Retinal pigment epithelial cell (primary cell): ENCODE data around the gene TCERG1L.

Experiments used
- DNase-seq: peaks from one replicate; pipeline ENCODE4 v3.0.0-alpha.2; 2010; ENCODE audit warnings: low read depth
- H3K4me3 ChIP-seq: 2 replicates; pipeline ENCODE4 v1.5.1; 2011; ENCODE audit warnings: mild to moderate bottlenecking, low read length, control low read depth, moderate library complexity
- TF ChIP-seq, protein P1 (sequence below): conservative IDR thresholded peaks from 2 replicates; pipeline ENCODE4 v1.5.1; 2011; ENCODE audit warnings: low read depth, low read length, control low read depth, inconsistent platforms

Gene TCERG1L

GRCh38 chr10:131199646-131200045, 111.9 kb downstream of the TCERG1L start:
- no peak overlapping the region for H3K4me3 ChIP-seq
- DNase-seq = no peak
- TF ChIP-seq, protein P1, sequence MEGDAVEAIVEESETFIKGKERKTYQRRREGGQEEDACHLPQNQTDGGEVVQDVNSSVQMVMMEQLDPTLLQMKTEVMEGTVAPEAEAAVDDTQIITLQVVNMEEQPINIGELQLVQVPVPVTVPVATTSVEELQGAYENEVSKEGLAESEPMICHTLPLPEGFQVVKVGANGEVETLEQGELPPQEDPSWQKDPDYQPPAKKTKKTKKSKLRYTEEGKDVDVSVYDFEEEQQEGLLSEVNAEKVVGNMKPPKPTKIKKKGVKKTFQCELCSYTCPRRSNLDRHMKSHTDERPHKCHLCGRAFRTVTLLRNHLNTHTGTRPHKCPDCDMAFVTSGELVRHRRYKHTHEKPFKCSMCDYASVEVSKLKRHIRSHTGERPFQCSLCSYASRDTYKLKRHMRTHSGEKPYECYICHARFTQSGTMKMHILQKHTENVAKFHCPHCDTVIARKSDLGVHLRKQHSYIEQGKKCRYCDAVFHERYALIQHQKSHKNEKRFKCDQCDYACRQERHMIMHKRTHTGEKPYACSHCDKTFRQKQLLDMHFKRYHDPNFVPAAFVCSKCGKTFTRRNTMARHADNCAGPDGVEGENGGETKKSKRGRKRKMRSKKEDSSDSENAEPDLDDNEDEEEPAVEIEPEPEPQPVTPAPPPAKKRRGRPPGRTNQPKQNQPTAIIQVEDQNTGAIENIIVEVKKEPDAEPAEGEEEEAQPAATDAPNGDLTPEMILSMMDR = no peak

GRCh38 chr10:131198843-131199242, 112.7 kb downstream of the TCERG1L start:
- no peak for DNase-seq
- TF ChIP-seq, protein P1 = no peak
- no peak overlapping the region for H3K4me3 ChIP-seq

GRCh38 chr10:131198401-131198800, 113.1 kb downstream of the TCERG1L start:
- no peak for DNase-seq
- TF ChIP-seq, protein P1 = no peak
- H3K4me3 ChIP-seq = no peak overlapping the region

- no peak for DNase-seq
- TF ChIP-seq, protein P1 = no peak
- H3K4me3 ChIP-seq = no peak overlapping the region
These were observed 115.2 kb downstream of the TCERG1L start for GRCh38 chr10:131196176-131196885.

DNA sequence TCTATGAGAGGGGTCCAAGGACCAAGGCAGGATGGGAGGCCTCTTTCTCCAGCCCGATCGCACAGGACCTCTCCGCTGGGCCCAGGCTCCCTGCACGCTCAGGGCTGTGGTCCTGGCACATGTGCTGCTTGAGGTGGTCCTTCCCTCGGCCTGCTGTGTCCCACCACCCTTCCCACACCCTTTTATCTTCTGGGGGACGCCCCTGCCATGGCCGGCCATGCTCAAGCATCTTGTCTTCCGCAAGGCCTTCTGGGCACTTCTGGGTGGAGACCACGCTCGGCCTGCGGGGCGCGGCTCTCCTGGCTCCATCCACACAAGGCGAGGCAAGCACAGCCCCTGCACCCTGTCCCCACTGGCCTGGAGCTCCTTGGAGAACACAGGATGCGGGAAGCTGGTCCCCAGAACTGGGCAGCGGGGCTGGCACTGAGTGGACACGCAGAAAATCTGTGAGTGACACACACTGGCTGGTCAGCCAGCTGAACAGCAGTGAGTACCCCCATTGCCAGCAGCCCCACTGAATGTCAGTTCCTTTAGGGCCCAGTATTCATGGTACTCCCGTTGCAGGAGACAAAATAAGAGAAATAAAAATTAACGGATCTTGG, 115.9 kb downstream of the TCERG1L start:
- DNase-seq = no peak
- no peak overlapping the region for H3K4me3 ChIP-seq
- TF ChIP-seq, protein P1 = no peak

GRCh38 chr10:131195116-131195515, 116.4 kb downstream of the TCERG1L start:
- no peak overlapping the region for H3K4me3 ChIP-seq
- no peak for DNase-seq
- TF ChIP-seq, protein P1 = no peak

- H3K4me3 ChIP-seq = no peak overlapping the region
- DNase-seq = no peak
- TF ChIP-seq, protein P1 = no peak
These were observed 117.6 kb downstream of the TCERG1L start for GRCh38 chr10:131193923-131194322.
